ENCODE measurements around the gene PTGR1. TPM values are rescaled to one million over a fixed set of nuclear protein-coding genes. Genes with fewer than 3 reads are reported as not detected.

The PTGR1 gene
- total and polyA plus RNA-seq, 5 donors from 2014 or later = 0.32 TPM; not detected in 4

GRCh38 chr9:111610149-111610548, 10.7 kb upstream of the PTGR1 start:
- Histone ChIP-seq H3K4me1 (ENCODE audit: control insufficient read depth, insufficient read depth, low read length, poor library complexity, severe bottlenecking) (no peaks in the 10 kb centered on the region), H3K27me3 (ENCODE audit: control insufficient read depth, insufficient read depth, low read length) (no peaks in the 10 kb centered on the region), H3K4me3 (ENCODE audit: low read depth, low read length) (no peak overlapping the region), H3K27ac (ENCODE audit: insufficient read depth, low read length, poor library complexity, severe bottlenecking) (no peak overlapping the region), H3K9me3 (ENCODE audit: control insufficient read depth in 2 of 2, low read length in 2 of 2) (no peaks in the 10 kb centered on the region), H3K36me3 (ENCODE audit: control insufficient read depth, insufficient read depth, low read length) (no peaks in the 10 kb centered on the region)
- Mint-ChIP-seq H3K4me3 (no peak overlapping the region), H3K9me3 (peaks cover 0 to 2% (median 0%) of the 10 kb centered on the region in 7 donors), H3K4me1 (no peaks in the 10 kb centered on the region), H3K27me3 (peaks cover 26% of the 10 kb centered on the region), H3K27ac (no peak overlapping the region), H3K36me3 (no peaks in the 10 kb centered on the region)
- ATAC-seq (ENCODE audit: low read depth in 2 of 2) (no peak), DNase-seq (no peak)

GRCh38 chr9:111605041-111605559, 5.7 kb upstream of the PTGR1 start:
- Histone ChIP-seq H3K27ac (ENCODE audit: insufficient read depth, low read length, poor library complexity, severe bottlenecking) (no peak overlapping the region), H3K4me1 (ENCODE audit: control insufficient read depth, insufficient read depth, low read length, poor library complexity, severe bottlenecking) (no peaks in the 10 kb centered on the region), H3K4me3 (ENCODE audit: low read depth, low read length) (no peak overlapping the region), H3K27me3 (ENCODE audit: control insufficient read depth, insufficient read depth, low read length) (peaks cover 7% of the 10 kb centered on the region), H3K9me3 (ENCODE audit: control insufficient read depth in 2 of 2, low read length in 2 of 2) (no peaks in the 10 kb centered on the region), H3K36me3 (ENCODE audit: control insufficient read depth, insufficient read depth, low read length) (no peaks in the 10 kb centered on the region)
- DNase-seq = no peak
- peaks cover 37% of the 10 kb centered on the region for H3K27me3 Mint-ChIP-seq
- ATAC-seq (ENCODE audit: low read depth in 2 of 2) = no peak
- H3K9me3 Mint-ChIP-seq = no peaks in the 10 kb centered on the region
- H3K4me3 Mint-ChIP-seq = no peak overlapping the region
- peaks cover 0 to 6% (median 0%) of the 10 kb centered on the region in 4 donors for H3K4me1 Mint-ChIP-seq
- H3K36me3 Mint-ChIP-seq = no peaks in the 10 kb centered on the region
- H3K27ac Mint-ChIP-seq = no peak overlapping the region

GRCh38 chr9:111604054-111604615, 4.7 kb upstream of the PTGR1 start:
- DNase-seq (no peak), ATAC-seq (ENCODE audit: low read depth in 2 of 2) (no peak)
- no peaks in the 10 kb centered on the region for H3K9me3 ChIP-seq (ENCODE audit: control insufficient read depth in 2 of 2, low read length in 2 of 2)
- Mint-ChIP-seq H3K27me3 (peaks cover 46% of the 10 kb centered on the region), H3K4me3 (no peak overlapping the region), H3K27ac (no peak overlapping the region), H3K4me1 (peaks cover 0 to 15% (median 4%) of the 10 kb centered on the region in 4 donors), H3K9me3 (no peaks in the 10 kb centered on the region), H3K36me3 (no peaks in the 10 kb centered on the region)
- H3K27me3 ChIP-seq (ENCODE audit: control insufficient read depth, insufficient read depth, low read length) = peaks cover 8% of the 10 kb centered on the region
- H3K4me3 ChIP-seq (ENCODE audit: low read depth, low read length) = no peak overlapping the region
- no peak overlapping the region for H3K27ac ChIP-seq (ENCODE audit: insufficient read depth, low read length, poor library complexity, severe bottlenecking)
- H3K36me3 ChIP-seq (ENCODE audit: control insufficient read depth, insufficient read depth, low read length) = no peaks in the 10 kb centered on the region
- peaks cover 4% of the 10 kb centered on the region for H3K4me1 ChIP-seq (ENCODE audit: control insufficient read depth, insufficient read depth, low read length, poor library complexity, severe bottlenecking)

GRCh38 chr9:111603041-111603440, 3.6 kb upstream of the PTGR1 start:
- Mint-ChIP-seq H3K4me1 (peaks cover under 1 to 24% (median 10%) of the 10 kb centered on the region in 4 donors), H3K27me3 (peaks cover 57% of the 10 kb centered on the region), H3K27ac (no peak overlapping the region), H3K36me3 (no peaks in the 10 kb centered on the region), H3K4me3 (no peak overlapping the region), H3K9me3 (no peaks in the 10 kb centered on the region)
- H3K4me3 ChIP-seq (ENCODE audit: low read depth, low read length) = no peak overlapping the region
- no peak overlapping the region for H3K27ac ChIP-seq (ENCODE audit: insufficient read depth, low read length, poor library complexity, severe bottlenecking)
- ATAC-seq (ENCODE audit: low read depth in 2 of 2) = no peak
- H3K27me3 ChIP-seq (ENCODE audit: control insufficient read depth, insufficient read depth, low read length) = peaks cover 8% of the 10 kb centered on the region
- H3K36me3 ChIP-seq (ENCODE audit: control insufficient read depth, insufficient read depth, low read length) = no peaks in the 10 kb centered on the region
- H3K4me1 ChIP-seq (ENCODE audit: control insufficient read depth, insufficient read depth, low read length, poor library complexity, severe bottlenecking) = peaks cover 15% of the 10 kb centered on the region
- no peak for DNase-seq
- no peaks in the 10 kb centered on the region for H3K9me3 ChIP-seq (ENCODE audit: control insufficient read depth in 2 of 2, low read length in 2 of 2)

GRCh38 chr9:111601237-111602018, 2.0 kb upstream of the PTGR1 start:
- DNase-seq (no peak), ATAC-seq (ENCODE audit: low read depth in 2 of 2) (no peak)
- Histone ChIP-seq H3K27ac (ENCODE audit: insufficient read depth, low read length, poor library complexity, severe bottlenecking) (no peak overlapping the region), H3K27me3 (ENCODE audit: control insufficient read depth, insufficient read depth, low read length) (peaks cover 8% of the 10 kb centered on the region), H3K36me3 (ENCODE audit: control insufficient read depth, insufficient read depth, low read length) (no peaks in the 10 kb centered on the region), H3K4me3 (ENCODE audit: low read depth, low read length) (no peak overlapping the region), H3K4me1 (ENCODE audit: control insufficient read depth, insufficient read depth, low read length, poor library complexity, severe bottlenecking) (peaks cover 18% of the 10 kb centered on the region), H3K9me3 (ENCODE audit: control insufficient read depth in 2 of 2, low read length in 2 of 2) (no peaks in the 10 kb centered on the region)
- no peak overlapping the region for H3K27ac Mint-ChIP-seq
- no peaks in the 10 kb centered on the region for H3K36me3 Mint-ChIP-seq
- H3K9me3 Mint-ChIP-seq = no peaks in the 10 kb centered on the region
- peaks cover 67% of the 10 kb centered on the region for H3K27me3 Mint-ChIP-seq
- peaks cover 3 to 31% (median 16%) of the 10 kb centered on the region in 4 donors for H3K4me1 Mint-ChIP-seq
- peak overlapping the region in 2 of 4 donors; percentile 80 to 85 for H3K4me3 Mint-ChIP-seq

GRCh38 chr9:111599955-111600343, 502 bp upstream of the PTGR1 start:
- no peak overlapping the region for H3K27ac ChIP-seq (ENCODE audit: insufficient read depth, low read length, poor library complexity, severe bottlenecking)
- Mint-ChIP-seq H3K4me3 (peak overlapping the region; percentile 59 to 92 (median 82)), H3K4me1 (peaks cover 3 to 31% (median 16%) of the 10 kb centered on the region in 4 donors), H3K27me3 (peaks cover 60% of the 10 kb centered on the region), H3K36me3 (no peaks in the 10 kb centered on the region), H3K9me3 (no peaks in the 10 kb centered on the region), H3K27ac (no peak overlapping the region)
- no peaks in the 10 kb centered on the region for H3K36me3 ChIP-seq (ENCODE audit: control insufficient read depth, insufficient read depth, low read length)
- no peaks in the 10 kb centered on the region for H3K9me3 ChIP-seq (ENCODE audit: control insufficient read depth in 2 of 2, low read length in 2 of 2)
- H3K27me3 ChIP-seq (ENCODE audit: control insufficient read depth, insufficient read depth, low read length) = peaks cover 11% of the 10 kb centered on the region
- DNase-seq (no peak), ATAC-seq (ENCODE audit: low read depth in 2 of 2) (no peak)
- no peak overlapping the region for H3K4me3 ChIP-seq (ENCODE audit: low read depth, low read length)
- peaks cover 18% of the 10 kb centered on the region for H3K4me1 ChIP-seq (ENCODE audit: control insufficient read depth, insufficient read depth, low read length, poor library complexity, severe bottlenecking)

GRCh38 chr9:111598733-111599091, 735 bp downstream of the PTGR1 start:
- ATAC-seq (ENCODE audit: low read depth in 2 of 2) = no peak
- DNase-seq = peak in 1 of 3 donors; percentile 16
- Mint-ChIP-seq H3K27me3 (peaks cover 57% of the 10 kb centered on the region), H3K4me1 (peaks cover 3 to 31% (median 16%) of the 10 kb centered on the region in 4 donors), H3K36me3 (no peaks in the 10 kb centered on the region), H3K9me3 (no peaks in the 10 kb centered on the region), H3K27ac (no peak overlapping the region), H3K4me3 (peak overlapping the region; percentile 88 to 94 (median 90))
- Histone ChIP-seq H3K9me3 (ENCODE audit: control insufficient read depth in 2 of 2, low read length in 2 of 2) (no peaks in the 10 kb centered on the region), H3K4me3 (ENCODE audit: low read depth, low read length) (peak overlapping the region; percentile 65), H3K4me1 (ENCODE audit: control insufficient read depth, insufficient read depth, low read length, poor library complexity, severe bottlenecking) (peaks cover 18% of the 10 kb centered on the region), H3K36me3 (ENCODE audit: control insufficient read depth, insufficient read depth, low read length) (no peaks in the 10 kb centered on the region), H3K27me3 (ENCODE audit: control insufficient read depth, insufficient read depth, low read length) (peaks cover 11% of the 10 kb centered on the region), H3K27ac (ENCODE audit: insufficient read depth, low read length, poor library complexity, severe bottlenecking) (no peak overlapping the region)
